HG03342 (cell line): ENCODE data around the gene PRSS37.
A peak's percentile ranks its signal among the peaks of the same experiment; 100 is the strongest.
"Not testable (repeated sequence)": the region's sequence is repeated elsewhere in the genome, so short reads cannot be mapped to it uniquely, and the experiment has no call there.

Experiments used
- ATAC-seq: cut with Tn5 transposase; IDR thresholded peaks from one replicate; pipeline ENCODE4 v1.9.1; 2021; ENCODE audit warnings: mild to moderate bottlenecking, moderate library complexity; ENCODE audit not compliant: unreplicated experiment

Gene PRSS37, protein sequence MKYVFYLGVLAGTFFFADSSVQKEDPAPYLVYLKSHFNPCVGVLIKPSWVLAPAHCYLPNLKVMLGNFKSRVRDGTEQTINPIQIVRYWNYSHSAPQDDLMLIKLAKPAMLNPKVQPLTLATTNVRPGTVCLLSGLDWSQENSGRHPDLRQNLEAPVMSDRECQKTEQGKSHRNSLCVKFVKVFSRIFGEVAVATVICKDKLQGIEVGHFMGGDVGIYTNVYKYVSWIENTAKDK

DNA sequence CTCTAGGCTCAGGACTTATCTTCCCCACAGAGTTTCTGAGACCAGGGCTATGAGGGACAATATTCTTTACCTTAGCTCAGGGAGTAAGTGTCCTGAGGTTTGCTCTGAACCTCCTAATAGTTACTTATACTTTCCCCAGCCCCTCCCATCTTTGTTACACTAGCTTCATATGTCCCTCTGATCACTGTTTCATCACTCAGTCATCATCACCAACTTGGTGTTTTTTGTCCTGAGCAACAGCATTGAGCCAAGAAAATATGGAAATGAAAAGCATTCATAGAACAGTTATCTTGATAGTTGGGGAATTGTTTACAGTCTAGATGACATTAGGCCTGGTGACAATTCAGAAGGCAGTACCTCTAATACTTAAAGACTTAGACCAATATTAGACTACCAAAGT is at the start of gene PRSS37:
TSS of gene PRSS37 (minus strand) at position 101 of the 400 bp plus-strand sequence. CDS start 436 bp downstream, outside the sequence.
- ATAC-seq: no peak

DNA sequence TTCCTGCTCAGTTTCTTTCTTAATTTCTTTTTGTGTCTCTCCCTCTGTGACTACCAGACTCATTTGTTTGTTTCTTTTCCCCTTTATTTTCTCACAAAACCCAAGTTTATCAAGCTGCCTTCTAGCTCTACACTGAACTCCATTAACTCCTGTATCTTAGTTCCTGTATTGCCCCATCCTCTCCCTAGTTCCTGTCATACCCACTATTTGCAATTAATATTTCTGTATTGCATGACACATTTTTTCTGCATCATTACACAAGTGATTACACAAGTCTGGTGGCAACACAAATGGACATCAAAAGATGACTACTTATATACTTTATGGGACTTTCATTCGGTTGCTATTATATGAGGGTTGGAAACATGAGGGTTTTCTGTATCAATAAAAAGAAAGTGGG is 48.0 kb upstream of the PRSS37 start:
- no peak for ATAC-seq

DNA sequence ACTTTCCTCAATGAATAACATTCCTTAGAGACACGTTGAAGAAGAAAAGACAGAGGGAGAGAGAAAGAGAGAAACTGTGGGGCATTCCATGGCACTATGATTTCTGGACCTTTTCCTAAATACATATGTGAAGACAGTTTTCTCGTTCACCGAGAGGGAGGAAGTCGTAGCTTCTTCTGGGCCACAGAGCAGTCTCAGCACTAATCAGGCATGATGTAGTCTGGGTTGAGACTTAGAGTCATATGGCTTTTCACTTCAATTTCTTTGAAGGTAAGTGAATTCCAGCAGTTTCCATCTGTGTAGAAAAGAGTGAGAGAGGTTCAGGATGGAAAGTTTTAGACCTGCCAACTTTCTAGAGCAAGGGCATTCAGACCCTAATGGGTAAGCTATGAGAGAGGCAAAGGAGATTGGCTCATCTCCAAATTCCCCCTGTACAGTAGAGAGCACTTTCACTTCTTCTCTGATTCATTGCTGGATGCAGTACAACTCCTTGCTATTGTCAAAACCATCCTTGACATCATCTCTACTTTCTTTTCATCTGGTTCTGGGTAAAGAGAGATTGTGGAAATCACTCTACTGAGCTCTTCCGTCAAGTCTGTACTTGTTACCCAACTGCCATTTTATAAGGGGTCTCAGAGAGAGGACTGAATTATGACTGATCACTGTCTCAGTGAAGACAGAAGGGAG is 43.4 kb upstream of the PRSS37 start:
- peak; percentile 92 for ATAC-seq

DNA sequence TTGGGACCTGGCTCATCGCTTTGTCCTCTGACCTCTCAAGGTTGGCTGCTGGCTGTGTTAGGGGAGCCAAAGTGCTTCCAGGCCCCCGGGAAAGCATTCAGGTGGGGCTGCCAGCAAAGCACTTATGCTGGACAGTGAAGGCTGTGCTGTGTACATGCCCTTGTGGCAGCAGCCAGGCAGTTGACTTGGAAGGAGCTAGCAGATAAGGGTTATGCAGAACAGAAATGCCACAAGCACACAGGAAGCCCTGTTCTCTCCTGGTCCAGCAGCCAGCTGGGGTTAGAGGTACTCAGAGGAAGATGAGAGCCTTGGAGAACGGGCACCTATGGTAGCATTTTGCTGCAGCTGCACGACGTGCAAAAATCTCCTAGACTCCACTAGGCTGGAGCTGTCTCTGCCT is 39.7 kb upstream of the PRSS37 start:
- ATAC-seq: no peak

DNA sequence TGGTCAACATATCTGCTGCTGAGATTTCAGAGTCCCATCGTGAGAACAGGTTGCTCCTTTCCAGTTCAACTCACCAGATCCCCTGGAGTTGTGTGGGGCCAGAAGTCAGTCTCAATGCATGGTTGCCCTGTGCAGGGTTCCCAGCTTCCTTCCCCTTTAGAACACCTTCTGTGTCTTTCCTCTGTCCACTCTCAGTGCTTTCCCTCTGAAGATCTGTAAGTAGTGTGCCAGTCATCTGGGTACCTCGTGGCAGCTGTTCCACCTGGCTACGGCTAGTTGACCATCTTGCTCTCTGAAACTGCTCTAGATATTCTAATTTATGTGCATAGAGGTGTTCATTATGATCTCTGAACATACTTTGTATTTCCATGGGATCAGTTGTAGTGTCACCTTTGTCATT is 36.1 kb upstream of the PRSS37 start:
- no peak for ATAC-seq

DNA sequence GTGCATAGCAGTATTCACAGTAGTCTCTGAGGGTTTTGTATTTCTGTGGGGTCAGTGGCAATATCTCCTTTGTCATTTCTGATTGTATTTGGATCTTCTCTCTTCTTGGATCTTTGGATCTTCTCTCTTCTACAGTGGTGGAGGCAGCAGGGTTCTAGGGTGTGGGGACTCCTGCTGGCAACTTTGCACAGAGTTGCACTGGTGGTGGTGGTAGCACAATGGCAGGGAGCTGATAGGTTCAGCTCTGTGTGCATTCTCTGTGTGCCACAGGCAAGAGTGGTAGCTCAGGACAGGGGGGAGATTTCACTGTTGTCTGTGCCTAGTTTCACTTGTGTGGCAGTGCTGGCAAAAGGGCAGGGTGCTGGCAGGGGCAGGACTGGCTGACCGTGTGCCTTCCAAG is 35.1 kb upstream of the PRSS37 start:
- ATAC-seq: no peak

DNA sequence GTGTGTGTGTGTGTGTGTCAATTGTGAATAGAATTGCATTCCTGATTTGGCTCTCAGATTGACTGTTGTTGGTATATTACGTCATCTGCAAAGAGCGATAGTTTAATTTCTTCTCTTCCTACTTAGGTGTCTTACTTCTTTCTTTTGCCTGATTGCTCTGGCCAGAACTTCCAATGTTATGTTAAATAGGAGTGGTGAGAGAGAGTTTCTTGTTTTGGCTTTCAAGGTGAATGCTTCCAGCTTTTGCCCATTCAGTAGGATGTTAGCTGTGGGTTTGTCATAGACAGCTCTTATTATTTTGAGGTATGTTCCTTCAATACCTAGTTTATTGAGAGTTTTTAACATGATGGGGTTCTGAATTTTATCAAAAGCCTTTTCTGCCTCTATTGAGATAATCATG is 34.2 kb upstream of the PRSS37 start:
- ATAC-seq: no peak

DNA sequence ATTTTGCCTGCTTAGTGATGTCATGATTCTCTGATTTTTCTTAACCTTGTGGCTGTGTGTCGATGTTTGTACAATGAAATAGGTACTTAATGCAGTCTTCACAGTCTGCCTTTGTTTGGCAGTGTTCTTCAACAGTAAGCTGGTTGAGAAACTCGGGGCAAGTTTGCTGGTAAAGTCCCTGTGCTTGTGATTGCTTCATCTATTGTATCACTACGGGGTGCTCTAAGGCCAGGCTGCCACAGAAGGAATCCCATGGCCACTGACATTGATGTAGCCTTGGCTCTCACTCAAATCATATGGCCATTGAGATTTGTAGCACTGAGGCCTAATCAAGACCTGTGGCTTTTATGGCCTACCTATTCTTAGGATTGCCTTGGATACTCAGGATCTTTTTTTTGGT is 33.5 kb upstream of the PRSS37 start:
- ATAC-seq: no peak

DNA sequence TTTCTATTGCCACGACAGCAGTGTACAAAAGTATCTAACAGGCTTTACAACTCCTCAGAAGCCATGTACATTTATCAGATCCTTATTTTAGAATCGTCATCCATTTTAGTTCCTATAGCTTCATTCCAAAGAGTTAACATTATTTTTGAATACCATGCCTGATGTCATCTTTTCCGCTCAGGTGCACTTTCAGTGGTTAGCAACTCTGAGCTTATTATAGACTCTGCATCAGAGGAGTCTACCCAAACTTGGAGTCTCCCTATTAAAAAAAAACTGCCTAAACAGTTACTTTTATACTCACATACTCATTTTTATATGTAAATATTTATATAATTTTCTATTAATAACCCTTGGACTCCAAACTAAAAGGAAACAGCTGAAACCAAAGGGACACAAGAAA is 31.6 kb upstream of the PRSS37 start:
- ATAC-seq: peak; percentile 78

DNA sequence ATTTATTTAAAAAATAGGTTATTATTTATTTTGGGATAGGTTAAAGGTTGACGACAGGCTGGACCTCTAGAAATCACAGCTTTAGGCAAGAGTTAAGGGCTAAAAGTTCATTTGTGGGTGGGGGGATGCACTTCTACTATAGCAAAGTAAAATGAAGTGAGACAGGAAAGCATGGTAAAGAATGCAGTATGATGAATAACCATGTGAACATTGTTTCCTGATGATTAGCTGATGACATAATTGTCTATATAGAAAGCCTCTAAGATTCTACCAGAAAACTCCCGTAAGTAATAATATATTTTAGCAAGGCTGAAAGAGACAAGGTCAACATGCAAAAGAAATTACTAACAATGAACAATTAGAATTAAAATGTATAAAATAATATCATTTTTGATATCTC is 25.7 kb upstream of the PRSS37 start:
- no peak for ATAC-seq

DNA sequence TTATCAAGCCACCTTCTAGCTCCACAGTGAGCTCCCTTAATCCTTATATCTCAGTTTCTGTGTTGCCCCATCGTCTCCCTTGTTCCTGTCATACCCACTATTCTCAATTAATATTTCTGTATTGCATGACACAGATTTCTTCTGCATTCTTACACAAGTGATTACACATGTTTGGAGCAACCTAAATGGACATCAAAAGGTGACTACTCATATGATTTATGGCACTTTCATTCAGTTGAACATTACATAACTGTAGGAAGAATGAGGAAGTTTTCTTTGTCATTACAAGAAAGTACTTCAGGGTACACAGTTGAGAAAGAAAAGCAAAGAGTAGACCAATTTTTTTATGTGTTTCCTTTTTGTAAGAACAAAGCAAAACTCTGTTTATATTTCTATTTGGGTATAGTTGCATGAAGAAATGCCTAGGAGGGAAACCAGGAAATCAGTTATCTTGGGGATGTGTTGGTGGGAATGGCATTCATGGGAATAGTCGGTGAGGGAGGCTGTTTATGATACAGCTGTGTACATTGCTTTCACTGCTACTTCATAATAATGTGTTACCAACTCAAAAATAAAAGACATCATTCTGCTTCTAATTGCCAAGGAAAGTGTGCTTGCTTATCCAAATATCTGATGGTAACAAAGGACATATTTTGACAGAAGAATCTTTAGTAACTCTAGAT is 23.6 kb upstream of the PRSS37 start:
- ATAC-seq: no peak

DNA sequence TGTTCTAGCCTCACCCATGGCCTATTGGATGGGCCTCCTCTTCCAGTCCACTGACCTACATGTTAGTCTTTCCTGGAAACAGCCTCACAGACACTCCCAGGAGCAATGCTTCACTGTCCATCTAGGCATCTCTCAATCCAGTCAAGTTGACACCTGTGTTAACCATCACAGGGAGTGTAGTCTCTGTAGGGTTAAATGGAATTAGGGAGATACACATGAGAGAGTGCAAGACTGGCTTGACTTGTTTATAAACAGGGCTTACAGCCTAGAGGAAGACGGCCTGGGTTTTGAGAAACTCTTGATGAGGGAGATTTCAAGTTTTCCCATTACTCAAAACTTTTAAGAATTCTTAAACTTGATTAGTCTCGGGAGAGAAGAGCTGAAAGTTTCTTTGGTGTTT is 18.9 kb upstream of the PRSS37 start:
- no peak for ATAC-seq

DNA sequence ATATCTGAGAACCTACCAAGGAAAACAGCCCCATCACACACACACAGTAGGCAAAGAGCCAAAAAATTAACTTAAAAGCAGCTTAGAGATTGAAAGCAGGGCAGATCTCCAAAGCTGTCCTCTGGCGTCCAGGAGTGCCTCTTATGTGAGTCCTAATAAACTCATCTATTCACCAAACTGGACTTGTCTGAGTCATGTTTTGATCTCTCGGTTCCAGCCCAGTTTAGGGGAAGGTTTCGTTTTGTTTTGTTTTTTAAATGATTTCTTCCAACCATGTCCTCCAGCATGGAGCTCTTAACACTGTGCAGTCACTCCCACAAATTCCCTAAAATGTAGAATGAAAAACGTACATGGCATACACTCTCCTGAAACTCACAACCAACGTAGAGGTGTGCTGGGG is 6.7 kb upstream of the PRSS37 start:
- no peak for ATAC-seq

DNA sequence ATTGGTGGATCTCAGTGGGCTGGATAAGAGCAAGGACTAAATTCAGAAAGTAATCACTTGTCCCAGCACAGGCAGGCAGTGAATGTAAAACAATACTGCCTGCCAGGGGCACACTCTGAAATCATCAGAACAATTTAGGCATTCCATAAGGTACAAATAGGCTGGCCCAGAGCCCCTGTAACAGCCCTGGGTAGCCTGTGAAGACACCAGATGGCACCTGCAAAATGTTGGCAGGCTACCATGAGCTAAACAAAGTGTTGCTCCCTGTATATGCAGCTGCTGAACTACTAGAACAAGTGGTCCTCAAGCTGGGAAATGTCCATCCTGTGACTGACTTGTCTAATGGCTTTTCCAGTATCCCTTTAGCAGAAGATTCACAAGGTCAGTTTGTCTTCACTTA is 3.0 kb upstream of the PRSS37 start:
- ATAC-seq: no peak

DNA sequence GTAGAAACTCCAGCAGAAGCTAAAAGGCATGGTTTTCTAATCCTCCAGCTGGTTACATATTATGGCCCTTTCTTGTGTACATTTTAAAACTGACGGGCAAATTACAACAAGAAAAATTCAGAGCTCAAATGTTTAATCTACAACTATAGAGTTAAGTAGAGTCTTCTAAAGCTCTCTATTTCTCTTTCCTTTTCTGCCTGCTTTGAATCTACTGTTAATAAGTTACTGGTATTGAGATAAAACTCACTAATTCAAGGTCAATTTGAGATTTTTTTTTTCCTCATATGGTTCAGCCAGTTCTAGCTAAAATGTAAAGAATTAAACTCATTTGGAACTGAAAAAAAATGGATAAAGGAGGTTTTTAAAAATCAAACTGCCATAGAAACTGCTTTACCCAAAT is 1.6 kb upstream of the PRSS37 start:
- ATAC-seq: no peak

DNA sequence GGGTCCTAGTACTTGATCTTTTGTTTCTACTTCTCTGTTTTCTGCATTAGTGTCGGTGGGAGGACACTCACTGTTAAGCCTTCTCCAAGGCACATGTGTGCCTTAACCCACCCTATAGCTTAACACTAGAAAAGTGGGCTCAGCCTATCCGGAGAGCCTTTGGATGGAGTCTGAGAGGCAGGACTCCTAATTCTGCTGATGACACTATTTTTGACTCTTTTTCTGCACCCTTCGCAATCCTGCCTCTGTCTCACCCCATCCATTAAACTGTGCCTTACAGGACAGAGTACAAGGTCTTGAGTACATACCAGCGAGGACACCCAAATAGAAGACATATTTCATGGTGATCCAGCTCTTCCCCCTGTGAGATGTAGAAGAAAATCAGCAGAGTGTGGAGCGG is 577 bp downstream of the PRSS37 start:
- ATAC-seq: no peak

DNA sequence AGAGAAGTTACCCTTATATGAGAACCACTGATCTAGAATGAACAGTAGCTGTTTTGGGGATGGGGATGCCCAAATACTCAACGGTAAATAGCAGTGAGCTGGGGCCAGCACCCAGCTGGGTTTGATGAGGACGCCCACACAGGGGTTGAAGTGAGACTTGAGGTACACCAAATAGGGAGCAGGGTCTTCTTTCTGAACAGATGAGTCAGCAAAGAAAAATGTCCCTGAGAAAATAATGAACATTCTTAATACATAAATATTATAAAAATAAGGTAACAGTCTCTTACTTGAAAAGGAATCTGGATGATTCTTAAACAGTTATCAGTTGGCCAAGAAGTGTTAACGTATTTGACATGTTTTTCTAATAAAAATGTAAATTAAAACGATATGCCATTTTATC is 2.0 kb downstream of the PRSS37 start:
- no peak for ATAC-seq

DNA sequence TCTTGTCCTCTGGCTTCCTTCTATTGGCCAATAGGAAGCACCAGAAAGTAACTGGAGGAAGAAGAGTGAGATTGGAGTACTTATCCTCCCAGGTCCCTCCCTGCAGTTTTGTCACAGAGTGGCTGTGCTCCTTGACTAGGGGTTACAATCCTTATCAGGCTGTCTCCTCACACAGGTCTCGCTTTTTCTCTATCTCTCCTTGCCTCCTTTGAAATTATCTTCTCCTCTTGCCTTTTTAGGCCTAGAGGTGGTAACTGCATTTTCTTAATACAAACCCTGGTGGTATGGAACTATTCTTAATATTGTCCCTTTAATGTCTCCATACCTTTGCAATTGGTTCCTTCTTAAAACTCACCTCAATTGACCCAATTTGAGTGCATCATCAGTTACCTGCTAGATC is 2.7 kb downstream of the PRSS37 start:
- no peak for ATAC-seq

DNA sequence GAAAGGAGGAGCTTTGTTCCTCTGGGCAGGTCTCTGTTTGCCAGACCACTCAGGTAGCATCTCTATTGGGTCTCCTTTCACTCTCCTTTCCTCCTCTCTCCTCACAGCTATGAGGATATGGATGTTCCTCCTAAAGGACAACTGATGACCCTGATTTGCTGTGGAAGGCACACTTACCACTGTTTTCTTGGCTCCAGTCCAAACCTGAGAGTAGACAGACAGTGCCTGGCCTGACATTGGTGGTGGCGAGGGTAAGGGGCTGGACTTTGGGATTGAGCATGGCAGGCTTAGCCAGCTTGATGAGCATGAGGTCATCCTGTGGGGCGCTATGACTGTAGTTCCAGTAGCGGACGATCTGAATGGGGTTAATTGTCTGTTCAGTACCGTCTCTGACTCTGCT is 3.6 kb downstream of the PRSS37 start:
- ATAC-seq: no peak

DNA sequence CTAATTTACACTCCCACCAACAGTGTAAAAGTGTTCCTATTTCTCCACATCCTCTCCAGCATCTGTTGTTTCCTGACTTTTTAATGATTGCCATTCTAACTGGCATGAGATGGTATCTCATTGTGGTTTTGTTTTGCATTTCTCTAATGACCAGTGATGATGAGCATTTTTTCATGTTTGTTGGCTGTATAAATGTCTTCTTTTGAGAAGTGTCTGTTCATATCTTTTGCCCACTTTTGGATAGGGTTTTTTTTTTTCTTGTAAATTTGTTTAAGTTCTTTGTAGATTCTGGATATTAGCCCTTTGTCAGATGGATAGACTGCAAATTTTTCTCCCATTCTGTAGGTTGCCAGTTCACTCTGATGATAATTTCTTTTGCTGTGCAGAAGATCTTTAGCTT is 18.9 kb downstream of the PRSS37 start:
- ATAC-seq: not testable (repeated sequence)

DNA sequence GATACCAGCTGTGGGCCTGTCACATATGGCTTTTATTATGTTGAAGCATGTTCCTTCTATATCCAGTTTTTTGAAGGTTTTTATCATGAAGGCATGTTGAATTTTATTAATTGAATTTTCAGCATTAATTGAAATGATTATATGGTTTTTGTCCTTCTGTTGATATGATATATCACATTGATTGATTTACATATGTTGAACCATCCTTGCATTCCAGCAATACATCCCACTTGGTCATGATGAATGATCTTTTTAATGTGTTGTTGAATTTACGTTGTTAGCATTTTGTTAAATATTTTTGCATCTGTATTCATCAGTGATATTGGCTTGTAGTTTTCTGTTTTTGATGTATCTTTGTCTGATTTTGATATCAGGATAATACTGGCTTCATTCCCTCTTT is 21.2 kb downstream of the PRSS37 start:
- no peak for ATAC-seq

DNA sequence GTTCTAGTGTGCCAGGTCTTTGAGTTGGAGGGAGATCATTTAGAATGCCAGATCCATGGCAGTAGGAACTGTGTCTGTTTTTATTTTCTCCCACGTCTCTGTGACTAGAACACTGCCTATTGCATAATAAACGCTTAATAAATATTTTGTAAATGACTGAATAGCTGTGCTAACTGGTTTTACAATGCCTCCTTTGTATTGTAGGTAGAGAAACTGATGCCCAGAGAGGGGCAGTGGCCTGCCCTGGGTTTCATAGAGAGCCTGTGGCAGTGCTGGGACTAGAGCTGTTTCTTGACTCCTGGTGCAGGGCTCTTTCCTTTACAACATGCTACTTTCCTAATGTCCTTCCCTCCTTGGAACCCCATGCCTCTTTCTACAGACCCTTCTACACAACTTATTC is 48.8 kb downstream of the PRSS37 start:
- ATAC-seq: no peak
